Gastrocnemius medialis (tissue), 4 donors: Measurements from ENCODE around the gene UTP3.

Source experiments
- POLR2A ChIP-seq, 2 donors: fragments of 450-650 bp; IDR thresholded peaks; one replicate each; pipeline ENCODE4 v1.6.1; 2017; ENCODE audit warnings: antibody characterized with exemption in 2 of 2, mild to moderate bottlenecking in 2 of 2, moderate library complexity in 2 of 2
- TF ChIP-seq, protein P1 (sequence below), 5 experiments: fragments of 450-650 bp in 3 of 5; fragments of 200-600 bp in 2 of 5; sonication (generic) in 2 of 5; IDR thresholded peaks in 4 of 5; conservative IDR thresholded peaks in 1 of 5; 1 replicate in 4 of 5; 2 replicates in 1 of 5; pipeline ENCODE4 v1.5.1; 2016 to 2019; ENCODE audit warnings: antibody characterized with exemption in 5 of 5, mild to moderate bottlenecking in 3 of 5, moderate library complexity in 3 of 5

DNA sequence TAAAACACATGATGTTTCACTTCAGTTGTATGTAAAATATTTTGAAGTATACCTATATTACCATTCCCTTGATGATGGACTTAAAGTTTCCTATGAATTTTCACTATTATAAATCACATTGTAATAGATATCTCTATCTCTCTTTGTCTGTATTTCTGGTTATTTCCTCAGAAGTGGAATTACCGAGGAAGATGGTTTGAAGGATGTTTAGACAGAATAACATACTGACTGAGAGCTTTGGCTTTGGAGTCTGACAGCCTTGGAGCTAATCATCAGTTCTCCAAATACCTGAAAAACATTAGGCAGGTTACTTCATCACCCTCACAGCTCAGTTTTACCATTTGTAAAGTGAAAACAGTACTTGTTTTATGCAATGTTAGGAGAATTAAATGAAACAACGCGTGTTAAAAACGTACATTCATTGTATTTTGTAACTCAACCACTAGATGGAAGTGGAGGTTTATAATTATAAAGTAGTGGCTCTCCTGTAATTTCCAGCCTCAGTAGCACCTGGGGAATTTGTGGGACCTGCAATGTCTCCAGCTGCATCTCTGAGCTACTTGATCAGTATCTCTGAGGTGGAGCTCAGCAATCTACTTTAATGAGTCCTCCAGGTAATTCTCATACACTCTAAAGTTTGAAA is 36.3 kb upstream of the UTP3 start:
- TF ChIP-seq POLR2A (IDR thresholded peaks at IDR 0.05): no peak
- TF ChIP-seq, protein P1, sequence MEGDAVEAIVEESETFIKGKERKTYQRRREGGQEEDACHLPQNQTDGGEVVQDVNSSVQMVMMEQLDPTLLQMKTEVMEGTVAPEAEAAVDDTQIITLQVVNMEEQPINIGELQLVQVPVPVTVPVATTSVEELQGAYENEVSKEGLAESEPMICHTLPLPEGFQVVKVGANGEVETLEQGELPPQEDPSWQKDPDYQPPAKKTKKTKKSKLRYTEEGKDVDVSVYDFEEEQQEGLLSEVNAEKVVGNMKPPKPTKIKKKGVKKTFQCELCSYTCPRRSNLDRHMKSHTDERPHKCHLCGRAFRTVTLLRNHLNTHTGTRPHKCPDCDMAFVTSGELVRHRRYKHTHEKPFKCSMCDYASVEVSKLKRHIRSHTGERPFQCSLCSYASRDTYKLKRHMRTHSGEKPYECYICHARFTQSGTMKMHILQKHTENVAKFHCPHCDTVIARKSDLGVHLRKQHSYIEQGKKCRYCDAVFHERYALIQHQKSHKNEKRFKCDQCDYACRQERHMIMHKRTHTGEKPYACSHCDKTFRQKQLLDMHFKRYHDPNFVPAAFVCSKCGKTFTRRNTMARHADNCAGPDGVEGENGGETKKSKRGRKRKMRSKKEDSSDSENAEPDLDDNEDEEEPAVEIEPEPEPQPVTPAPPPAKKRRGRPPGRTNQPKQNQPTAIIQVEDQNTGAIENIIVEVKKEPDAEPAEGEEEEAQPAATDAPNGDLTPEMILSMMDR (IDR thresholded peaks at IDR 0.05 in 4 of 5, conservative IDR thresholded peaks at IDR 0.05 in 1 of 5): peak; percentile 36 to 57 (median 43)
